Motor neuron (in vitro differentiated cells): Measurements from ENCODE around the gene AMBRA1. TPM values are rescaled to one million over a fixed set of nuclear protein-coding genes. Genes with fewer than 3 reads are reported as not detected.

Experiments
- ATAC-seq, 8 experiments: fragments of 200-7000 bp; cut with Tn5 transposase; replicated peaks in 6 of 8; 2 replicates each; pipeline ENCODE4 v1.8.0; 2021; ENCODE audit warnings: mild to moderate bottlenecking in 8 of 8, moderate library complexity in 8 of 8
- H3K27ac ChIP-seq, 2 donors: fragments of 250-450 bp; sonication (Bioruptor Pico); 2 replicates each; pipeline ENCODE4 v1.9.0; 2021; ENCODE audit warnings: antibody characterized with exemption in 2 of 2, mild to moderate bottlenecking in 2 of 2, moderate library complexity in 1 of 2
- H3K4me1 ChIP-seq, 2 donors: fragments of 250-450 bp; sonication (Bioruptor Pico); replicated peaks in 1 of 2; 2 replicates each; pipeline ENCODE4 v1.6.1; 2021; ENCODE audit warnings: antibody characterized with exemption in 2 of 2, mild to moderate bottlenecking in 2 of 2, moderate library complexity in 1 of 2
- H3K4me3 ChIP-seq, 5 donors: fragments of 250-450 bp; sonication (Bioruptor Pico); 2 replicates each; pipeline ENCODE4 v1.9.0; 2021; ENCODE audit warnings: antibody characterized with exemption in 5 of 5, mild to moderate bottlenecking in 5 of 5, moderate library complexity in 4 of 5
- WGBS, 10 experiments: fragments of 450-650 bp; shearing (Covaris generic); methylation state at CpG; one replicate each; pipeline ENCODE4 v1.0.0; 2022; 5-methylcytosine and 5-hydroxymethylcytosine counted together
- in situ Hi-C, 9 experiments: fragments of 400-800 bp; cut with MboI; loops; one replicate each; pipeline ENCODE4 v1.15.0; 2021; ENCODE audit warnings: low sequenced_read_pairs in 9 of 9, low pct_unique_long_range_greater_than_20kb in 2 of 9; ENCODE audit not compliant: unreplicated experiment in 9 of 9
- total RNA-seq, 8 experiments: library from RNA; unstranded; fragments of 300-600 nt; gene quantifications; 2 replicates each; pipeline versions ENCODE4 v1.2.3 to v1.2.4, GENCODE V29; 2022

AMBRA1 gene
- total RNA-seq, 8 experiments from 2014 or later, result 20.2 to 44.3 (median 24.9) TPM

DNA sequence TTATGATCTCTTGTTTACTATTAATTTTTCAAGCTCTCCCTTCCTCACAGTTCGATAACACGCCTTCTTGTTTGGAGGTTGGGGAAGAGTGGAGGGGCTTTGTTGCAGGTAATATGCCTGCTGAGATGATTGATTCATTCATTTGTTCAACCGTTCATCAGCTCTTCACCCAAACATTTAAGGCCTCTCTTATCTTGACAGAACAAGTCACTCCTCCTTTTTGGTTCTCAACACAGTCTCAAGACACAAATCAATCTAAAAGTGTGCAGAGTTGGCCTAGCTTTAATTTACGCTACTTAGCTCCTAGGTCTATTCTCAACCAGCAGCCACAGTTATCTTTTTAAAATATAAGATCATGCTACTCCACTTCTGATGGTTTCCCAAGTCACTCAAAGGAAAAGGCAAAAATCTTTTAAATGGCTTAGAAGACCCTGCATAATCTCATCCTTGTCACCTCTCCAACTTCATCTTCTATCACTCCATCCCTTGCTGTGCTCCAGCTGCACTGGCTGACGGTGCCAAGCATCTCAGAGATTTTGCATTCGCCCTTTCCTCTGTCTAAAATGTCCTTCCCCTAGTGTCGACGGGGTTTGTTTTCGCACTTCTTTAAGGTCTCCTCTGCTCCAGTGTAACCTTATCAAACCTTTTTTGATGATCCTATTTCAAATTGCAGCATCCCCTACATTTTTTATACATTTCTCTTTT, 60.3 kb downstream of the AMBRA1 start:
- peaks cover 0 to 7% of the 10 kb centered on the region in 2 donors for H3K4me1 ChIP-seq
- WGBS, 10 experiments, result 71 to 95% (median 86%) methylated on average over 2 to 9 of the region's 9 CpGs
- no peak overlapping the region for H3K27ac ChIP-seq
- no peak overlapping the region for H3K4me3 ChIP-seq
- no peak for ATAC-seq
- in situ Hi-C loops, result loop anchor here in 3 of 9 experiments (10.0 to 25.0 kb wide), 2 partner anchors 139 to 146 kb away; partner anchors contain the start of genes CHRM4 (in 3 of the 3) and MDK (in 2 of the 3)

DNA sequence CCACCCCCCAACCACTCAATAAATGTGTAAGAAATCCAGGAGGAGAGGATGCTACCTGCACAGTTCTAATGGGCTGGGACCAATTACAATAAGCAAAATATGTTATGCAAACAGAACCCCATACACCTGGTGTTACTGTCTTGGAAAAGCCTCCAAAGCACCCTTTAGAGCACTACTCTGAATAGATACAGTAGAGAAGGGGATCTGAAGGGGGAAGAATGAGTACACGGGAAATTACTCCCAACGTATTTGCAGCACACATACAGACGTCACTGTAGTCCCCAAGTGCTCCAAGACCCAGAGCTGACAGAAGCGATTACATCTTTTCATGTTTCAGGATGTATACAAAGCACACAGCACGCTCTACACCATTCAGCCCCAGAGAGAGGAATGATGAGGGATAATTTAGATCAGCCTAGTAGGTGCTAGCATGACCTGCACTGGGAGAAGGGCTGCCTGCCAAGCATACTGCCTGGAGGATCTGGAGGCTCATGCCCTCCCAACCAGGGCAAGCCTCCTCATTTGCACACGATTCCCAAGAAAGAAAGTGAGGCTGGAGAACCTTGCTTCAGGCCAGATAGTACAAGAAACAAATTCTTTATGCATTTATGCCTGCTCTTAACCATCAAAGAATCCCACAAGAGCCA, 63.8 kb downstream of the AMBRA1 start:
- peak in 3 of 8 experiments; percentile 31 to 74 (median 33) for ATAC-seq
- in situ Hi-C loops, result loop anchor here in 4 of 9 experiments (10.0 to 25.0 kb wide), 2 partner anchors 135 to 143 kb away; partner anchors contain the start of genes CHRM4 (in 4 of the 4) and MDK (in 2 of the 4)
- 85 to 100% (median 98%) methylated on average over 1 to 5 of the region's 6 CpGs; no CpG with 5 or more reads in 4 of the 10 experiments for WGBS, 10 experiments
- no peak overlapping the region for H3K4me3 ChIP-seq
- H3K4me1 ChIP-seq, result peaks cover 0 to 3% of the 10 kb centered on the region in 2 donors
- no peak overlapping the region for H3K27ac ChIP-seq

DNA sequence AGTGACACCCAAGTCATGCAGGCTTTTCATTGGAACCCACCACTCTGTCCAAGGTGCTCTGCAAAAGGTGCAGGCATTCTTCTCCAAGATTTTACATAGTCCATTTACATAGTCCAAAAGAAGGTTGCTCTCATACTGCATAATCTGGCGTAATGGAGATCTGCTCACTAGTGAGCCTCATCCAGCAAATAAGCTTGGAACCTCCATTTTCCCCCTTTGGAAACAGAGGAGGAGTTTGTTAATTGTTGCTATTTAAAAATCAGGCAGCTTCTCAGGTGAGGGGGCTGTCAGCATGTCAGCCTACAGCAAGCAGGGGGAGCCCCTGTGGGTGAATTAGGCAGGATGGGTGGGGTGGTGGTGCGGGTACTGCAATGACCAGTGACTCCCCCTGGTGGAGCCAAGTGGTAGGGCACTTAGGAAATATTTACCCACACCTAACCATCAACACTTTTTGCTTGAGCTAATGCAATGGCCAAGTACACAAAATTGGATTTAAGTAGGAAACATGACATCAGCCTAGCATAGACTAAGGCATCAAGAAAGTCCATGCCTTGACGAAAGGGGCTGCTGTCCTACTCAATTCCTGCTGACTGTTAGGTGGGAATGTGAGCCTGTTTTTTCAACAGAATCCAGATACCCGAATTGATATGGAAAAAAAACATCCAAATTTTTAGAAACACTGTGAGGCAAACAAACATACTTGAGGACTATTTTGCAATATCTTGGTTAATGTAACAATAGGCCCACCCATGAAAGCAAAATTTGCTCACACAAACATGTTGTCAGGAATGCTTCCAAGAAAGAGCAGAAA, 64.5 kb downstream of the AMBRA1 start:
- Histone ChIP-seq H3K4me3 (no peak overlapping the region), H3K27ac (no peak overlapping the region), H3K4me1 (peaks cover 0 to 3% of the 10 kb centered on the region in 2 donors)
- ATAC-seq, result peak; percentile 26 to 81 (median 74)
- 33 to 100% (median 50%) methylated on average over 1 to 3 of the region's 4 CpGs; no CpG with 5 or more reads in 1 of the 10 experiments for WGBS, 10 experiments
- in situ Hi-C loops, result loop anchor here in 3 of 9 experiments (10.0 to 25.0 kb wide), 2 partner anchors 134 to 142 kb away; partner anchors contain the start of genes CHRM4 (in 3 of the 3) and MDK (in 2 of the 3)

DNA sequence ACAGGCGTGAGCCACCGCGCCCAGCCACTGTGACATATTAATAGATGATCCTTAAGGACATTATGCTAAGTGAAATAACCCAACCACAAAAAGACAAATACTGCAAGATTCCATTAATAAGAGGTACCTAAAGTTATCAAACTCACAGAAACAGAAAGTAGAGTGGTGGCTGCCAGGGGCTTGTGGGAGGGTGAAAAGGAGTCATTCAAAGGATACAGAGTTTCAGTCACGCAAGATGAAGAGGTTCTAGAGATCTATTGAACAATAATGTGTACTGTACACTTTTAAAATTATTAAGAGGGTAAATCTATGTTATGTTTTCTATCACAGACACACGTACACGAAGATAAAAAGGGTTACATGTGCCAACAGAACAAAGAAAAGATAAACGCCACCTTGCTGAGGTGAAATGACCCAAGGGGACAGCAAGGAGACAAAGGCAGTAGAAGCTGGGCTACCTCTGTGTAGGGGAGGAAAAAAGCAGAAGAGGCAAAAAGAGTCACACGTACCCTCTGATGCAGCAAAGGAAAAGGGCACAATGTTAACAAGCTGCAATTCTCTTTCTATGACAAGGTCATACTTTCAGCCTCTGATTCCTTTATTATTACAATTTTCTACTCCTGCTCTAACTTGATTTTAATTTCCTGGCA, 65.3 kb downstream of the AMBRA1 start:
- 75 to 100% (median 95%) methylated on average over 1 to 5 of the region's 8 CpGs; no CpG with 5 or more reads in 2 of the 10 experiments for WGBS, 10 experiments
- ATAC-seq, result no peak
- Histone ChIP-seq H3K4me1 (peaks cover 0 to 3% of the 10 kb centered on the region in 2 donors), H3K4me3 (no peak overlapping the region), H3K27ac (no peak overlapping the region)
- in situ Hi-C loops, result loop anchor here in 3 of 9 experiments (10.0 to 25.0 kb wide), 2 partner anchors 134 to 141 kb away; partner anchors contain the start of genes CHRM4 (in 3 of the 3) and MDK (in 2 of the 3)

DNA sequence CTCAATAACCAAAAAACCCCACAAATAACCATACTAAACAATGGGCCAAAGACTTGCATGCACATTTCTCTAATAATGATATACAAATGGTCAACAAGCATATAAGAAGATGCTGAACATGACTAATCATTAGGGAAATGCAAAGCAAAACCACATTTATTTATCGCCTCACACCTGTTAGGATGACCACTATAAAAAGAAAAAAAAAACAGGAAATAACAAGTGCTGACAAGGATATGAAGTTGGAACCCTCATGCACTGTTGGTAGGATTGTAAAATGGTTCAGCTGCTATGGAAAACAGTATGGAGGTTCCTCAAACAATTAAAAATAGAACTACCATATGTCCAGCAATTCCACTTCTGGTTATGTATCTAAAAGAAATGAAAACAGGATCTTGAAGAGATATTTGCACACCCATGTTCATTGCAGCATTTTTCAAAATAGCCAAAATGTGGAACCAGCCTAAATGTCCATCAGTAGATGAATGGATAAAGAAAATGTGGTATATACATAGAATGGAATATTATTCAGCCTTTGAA, 66.2 kb downstream of the AMBRA1 start:
- H3K4me3 ChIP-seq, result no peak overlapping the region
- no peak overlapping the region for H3K27ac ChIP-seq
- H3K4me1 ChIP-seq, result peaks cover 5 to 9% of the 10 kb centered on the region in 2 donors
- peak in 1 of 8 experiments; percentile 6 for ATAC-seq
- in situ Hi-C loops, result loop anchor here in 3 of 9 experiments (10.0 to 25.0 kb wide), 2 partner anchors 133 to 140 kb away; partner anchors contain the start of genes CHRM4 (in 3 of the 3) and MDK (in 2 of the 3)
- 25 to 100% (median 93%) methylated on average over 1 of the region's 1 CpG; no CpG with 5 or more reads in 2 of the 10 experiments for WGBS, 10 experiments

DNA sequence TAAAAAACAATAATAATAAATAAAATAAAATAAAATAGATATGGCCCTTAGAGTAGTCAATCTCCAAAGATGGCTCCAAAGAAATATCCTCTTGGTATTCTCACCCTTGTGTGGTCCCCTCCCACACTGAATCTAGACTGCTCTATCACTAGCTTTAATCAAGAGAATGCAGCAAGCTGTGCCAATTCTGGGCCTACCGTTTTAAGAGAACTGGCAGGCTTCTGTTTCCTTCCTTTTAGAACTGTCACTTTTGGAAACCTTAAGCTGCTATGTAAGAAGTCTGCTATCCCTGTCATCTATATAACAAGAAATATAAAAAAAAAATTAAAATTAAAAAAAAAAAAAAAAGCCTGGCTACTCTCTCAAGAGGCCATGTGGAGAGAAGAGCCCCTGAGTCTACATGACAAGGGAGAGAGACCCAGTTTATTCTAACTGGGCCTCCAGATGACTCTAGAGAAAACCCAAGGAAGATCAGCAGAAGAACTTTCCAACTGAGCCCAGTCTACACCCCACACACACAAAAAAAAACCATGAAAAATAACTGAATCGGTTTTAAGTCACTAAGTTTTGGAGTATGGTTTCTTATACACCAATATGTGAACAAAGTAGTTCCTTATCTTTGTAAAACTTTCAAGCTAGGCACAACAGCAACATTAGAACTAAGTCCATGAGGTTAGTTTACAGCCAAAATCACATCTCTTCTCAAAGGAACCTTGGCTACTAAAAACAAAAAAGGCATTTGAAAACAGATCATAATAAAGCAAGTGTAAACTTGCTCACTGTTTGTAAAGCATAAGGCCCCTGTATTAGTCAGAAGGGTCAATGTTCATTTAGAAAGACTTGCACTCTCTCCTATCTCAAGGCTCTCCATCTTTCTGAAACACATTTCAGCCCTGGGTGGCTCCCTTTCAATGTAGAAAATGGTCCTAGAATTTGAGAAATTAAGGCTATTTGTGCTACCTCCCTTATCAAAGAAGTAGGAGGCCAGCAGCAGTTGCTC, 67.3 kb downstream of the AMBRA1 start:
- in situ Hi-C loops, result loop anchor here in 3 of 9 experiments (10.0 to 25.0 kb wide), 2 partner anchors 132 to 139 kb away; partner anchors contain the start of genes CHRM4 (in 3 of the 3) and MDK (in 2 of the 3)
- Histone ChIP-seq H3K27ac (no peak overlapping the region), H3K4me3 (no peak overlapping the region), H3K4me1 (peaks cover 5 to 9% of the 10 kb centered on the region in 2 donors)
- no peak for ATAC-seq
- WGBS, 10 experiments, result 40 to 100% (median 97%) methylated on average over 1 to 2 of the region's 2 CpGs

DNA sequence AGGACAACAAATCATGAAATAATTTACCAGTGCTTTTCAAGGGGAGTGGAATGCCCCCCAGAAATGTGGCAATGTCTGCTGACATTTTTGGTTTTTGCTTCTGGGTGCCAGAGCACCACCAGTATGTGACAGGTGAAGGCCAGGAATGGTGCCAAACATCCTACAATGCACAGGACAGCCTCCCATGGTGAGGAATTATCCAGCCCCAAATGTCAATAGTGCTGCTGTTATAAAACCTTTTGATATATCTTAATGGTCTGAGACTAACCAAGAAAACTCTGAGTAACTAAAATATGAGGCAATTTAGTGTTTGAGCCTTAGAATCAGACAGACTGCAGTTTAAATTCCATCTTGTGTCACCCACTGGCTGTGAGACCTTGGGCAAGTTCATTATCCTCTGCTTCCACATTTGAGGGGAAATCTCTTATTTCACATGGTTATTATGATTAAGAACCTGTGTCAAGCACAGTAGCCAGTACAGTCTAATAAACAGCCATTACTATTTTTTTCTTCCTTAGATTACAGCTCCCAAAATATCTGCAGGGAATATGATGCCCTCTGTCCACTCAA, 69.5 kb downstream of the AMBRA1 start:
- no peak for ATAC-seq
- Histone ChIP-seq H3K4me3 (no peak overlapping the region), H3K27ac (no peak overlapping the region), H3K4me1 (peaks cover 11 to 13% of the 10 kb centered on the region in 2 donors)
- in situ Hi-C loops, result loop anchor here in 1 of 9 experiments (10.0 kb wide), 1 partner anchor 129 kb away; the partner anchor contains the start of gene CHRM4

DNA sequence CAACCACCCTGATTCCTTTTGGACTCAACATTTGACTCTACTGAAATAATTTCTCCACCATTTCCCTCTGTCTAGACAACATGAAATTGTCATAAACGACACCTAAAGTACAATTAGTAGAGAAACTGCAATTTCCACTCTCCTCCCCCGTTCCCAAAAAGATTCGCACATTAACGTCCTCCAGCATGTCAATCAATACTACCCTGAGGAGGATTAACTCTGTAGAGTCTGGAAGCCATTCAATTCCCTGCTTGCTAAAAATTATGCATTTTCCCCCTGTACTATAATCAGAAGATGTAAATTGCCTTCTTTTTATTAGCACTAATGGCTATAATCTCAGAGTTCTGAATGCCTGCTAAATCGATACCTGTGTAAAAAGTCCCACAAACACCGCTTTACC, 70.5 kb downstream of the AMBRA1 start:
- 20 to 100% (median 64%) methylated on average over 1 to 6 of the region's 6 CpGs for WGBS, 10 experiments
- no peak for ATAC-seq
- peaks cover 10 to 11% of the 10 kb centered on the region in 2 donors for H3K4me1 ChIP-seq
- in situ Hi-C loops, result loop anchor here in 1 of 9 experiments (10.0 kb wide), 1 partner anchor 128 kb away; the partner anchor contains the start of gene CHRM4
- H3K27ac ChIP-seq, result no peak overlapping the region
- no peak overlapping the region for H3K4me3 ChIP-seq

DNA sequence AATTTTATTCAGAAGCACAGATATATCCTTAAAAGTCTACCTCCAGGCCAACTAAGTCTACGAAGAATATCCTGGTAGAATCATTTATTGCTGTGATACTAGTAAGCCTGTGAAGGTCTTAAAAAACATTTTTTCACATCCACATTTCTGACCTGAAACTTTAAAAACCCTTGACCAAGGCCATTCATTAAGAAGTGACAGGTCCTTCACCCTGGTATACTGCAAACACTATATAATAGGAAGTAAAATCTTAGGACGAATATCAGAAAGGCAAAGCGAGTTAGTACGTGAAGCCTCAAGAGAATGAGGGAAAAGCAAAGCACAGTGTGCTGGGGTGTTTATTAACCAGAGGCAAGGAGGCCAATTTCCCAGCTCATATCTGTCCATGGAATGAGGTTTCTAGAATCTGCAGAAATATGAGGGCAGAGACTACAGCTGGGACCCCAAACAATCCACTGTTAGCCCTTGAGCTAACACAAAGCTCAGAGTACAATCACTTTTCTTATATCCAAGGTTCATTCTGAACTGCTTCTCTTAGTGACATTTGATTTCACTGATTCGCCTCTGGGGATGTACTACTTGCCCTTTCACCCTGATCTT, 71.0 kb downstream of the AMBRA1 start:
- in situ Hi-C loops, result loop anchor here in 1 of 9 experiments (10.0 kb wide), 1 partner anchor 128 kb away; the partner anchor contains the start of gene CHRM4
- 60 to 100% (median 83%) methylated on average over 1 to 5 of the region's 5 CpGs for WGBS, 10 experiments
- Histone ChIP-seq H3K4me1 (peaks cover 10 to 11% of the 10 kb centered on the region in 2 donors), H3K27ac (no peak overlapping the region), H3K4me3 (no peak overlapping the region)
- no peak for ATAC-seq

DNA sequence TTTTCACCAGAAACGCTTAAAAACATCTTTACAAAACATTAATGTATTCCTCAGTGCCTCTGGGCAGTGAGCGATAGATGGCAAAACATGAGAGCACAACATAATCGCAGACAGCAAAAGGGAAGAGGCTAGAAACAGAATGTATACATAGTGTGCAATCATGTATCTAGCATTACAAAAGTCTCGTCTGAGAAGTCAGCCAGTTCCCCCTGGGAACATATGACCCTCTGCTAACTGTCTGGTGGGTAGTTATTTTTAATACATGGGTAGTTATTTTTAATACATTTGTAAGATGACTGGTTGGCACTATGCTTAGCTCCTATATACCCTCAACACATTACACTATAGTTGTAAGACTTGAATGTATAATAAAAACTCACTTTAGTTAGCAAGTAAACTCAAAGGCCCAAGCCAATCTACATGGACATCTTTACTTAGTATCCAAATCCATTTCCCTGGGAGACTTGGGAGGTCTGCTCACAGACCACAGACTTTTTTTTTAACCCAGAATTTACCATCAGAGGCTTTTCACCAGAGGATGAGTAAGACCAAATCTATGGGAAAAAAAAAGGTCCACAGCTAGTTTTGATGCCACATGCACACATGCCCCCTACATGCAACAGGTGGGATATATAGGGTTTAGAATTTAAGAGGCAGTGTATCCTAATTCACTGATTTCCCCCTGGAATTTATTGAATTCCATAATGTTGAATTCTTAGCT, 71.7 kb downstream of the AMBRA1 start:
- WGBS, 10 experiments, result 52 to 94% (median 72%) methylated on average over 2 to 4 of the region's 4 CpGs; no CpG with 5 or more reads in 2 of the 10 experiments
- Histone ChIP-seq H3K4me3 (no peak overlapping the region), H3K27ac (no peak overlapping the region), H3K4me1 (peaks cover 10 to 11% of the 10 kb centered on the region in 2 donors)
- in situ Hi-C loops, result loop anchor here in 1 of 9 experiments (10.0 kb wide), 1 partner anchor 127 kb away; the partner anchor contains the start of gene CHRM4
- peak in 1 of 8 experiments; percentile 39 for ATAC-seq
